Medulla oblongata (tissue), 1 donor: ENCODE results near the gene AFF2.
"Not testable (repeated sequence)": the region's sequence is repeated elsewhere in the genome, so short reads cannot be mapped to it uniquely, and the experiment has no call there.

ENCODE experiments used
- DNase-seq: peaks from one replicate; pipeline ENCODE4 v3.0.0-alpha.2; 2015; ENCODE audit errors: extremely low spot score

AFF2 gene

DNA sequence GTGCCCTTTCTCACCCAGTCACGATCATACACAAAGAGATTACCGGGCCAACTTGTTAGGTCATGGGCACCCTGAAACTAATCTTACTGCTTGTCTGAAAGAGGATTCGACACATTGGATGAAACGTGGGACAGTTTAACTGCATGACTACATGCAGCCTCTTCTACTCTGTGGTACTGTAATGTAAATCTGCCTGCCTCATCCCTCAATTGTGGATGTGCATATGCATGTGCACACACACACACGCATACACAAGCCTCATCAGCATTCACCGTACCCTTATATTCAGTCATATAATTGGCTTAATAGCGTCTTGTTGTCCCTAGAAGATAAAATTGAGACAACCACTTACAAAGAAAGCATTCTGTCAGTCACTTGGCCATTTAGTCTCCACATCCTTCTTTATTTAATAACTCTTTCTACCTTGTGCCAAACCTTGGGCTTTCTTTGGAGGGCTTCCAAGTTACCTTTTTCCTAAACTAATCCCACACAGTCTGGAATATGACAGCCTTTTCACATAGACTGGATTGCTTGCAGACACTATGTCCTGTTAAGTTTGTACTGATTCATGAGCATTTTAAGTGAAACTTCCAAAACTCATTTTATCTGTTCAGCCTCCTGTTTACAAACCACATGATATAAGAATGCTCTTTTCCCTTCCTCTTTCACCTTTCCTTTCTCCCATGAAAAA is 132.9 kb downstream of the AFF2 start:
- no peak for DNase-seq

DNA sequence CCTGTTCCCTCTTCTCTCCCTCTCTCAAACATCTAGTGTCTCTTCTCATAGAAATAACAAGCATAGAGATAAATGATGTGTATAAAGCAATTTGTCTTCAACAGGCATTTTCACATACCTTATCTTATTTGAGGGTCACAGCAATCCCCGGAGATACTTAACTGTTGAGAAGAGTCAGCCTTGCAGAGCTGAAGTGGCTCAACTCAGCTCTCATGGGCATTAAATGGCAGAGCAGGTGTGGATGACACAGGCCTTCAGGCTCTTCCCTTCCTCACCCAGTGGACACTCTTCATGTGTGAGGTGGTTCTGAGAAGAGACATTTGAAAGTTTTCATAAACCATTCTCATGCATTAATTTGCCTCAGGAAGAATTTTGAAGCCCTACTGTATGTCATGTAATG is 134.2 kb downstream of the AFF2 start:
- DNase-seq, result no peak

DNA sequence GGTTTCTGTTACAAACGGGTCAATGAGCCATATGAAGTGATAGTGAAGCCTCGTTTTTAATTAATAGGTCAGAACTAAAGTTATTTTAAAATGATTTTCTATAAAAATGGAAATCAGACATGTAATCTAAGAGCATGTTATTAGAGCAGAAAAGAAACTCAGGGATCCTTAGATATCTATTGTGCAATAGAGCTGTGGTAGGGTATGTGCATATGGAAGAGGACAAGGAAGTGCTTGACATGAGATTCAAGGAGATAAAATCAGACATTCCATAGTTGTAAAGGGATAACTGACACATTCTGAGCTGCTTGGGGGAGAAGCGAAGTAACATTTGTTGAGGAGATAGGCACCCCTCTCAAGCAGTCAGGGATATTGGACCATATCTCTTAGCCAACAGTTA is 143.0 kb downstream of the AFF2 start:
- DNase-seq, result no peak

DNA sequence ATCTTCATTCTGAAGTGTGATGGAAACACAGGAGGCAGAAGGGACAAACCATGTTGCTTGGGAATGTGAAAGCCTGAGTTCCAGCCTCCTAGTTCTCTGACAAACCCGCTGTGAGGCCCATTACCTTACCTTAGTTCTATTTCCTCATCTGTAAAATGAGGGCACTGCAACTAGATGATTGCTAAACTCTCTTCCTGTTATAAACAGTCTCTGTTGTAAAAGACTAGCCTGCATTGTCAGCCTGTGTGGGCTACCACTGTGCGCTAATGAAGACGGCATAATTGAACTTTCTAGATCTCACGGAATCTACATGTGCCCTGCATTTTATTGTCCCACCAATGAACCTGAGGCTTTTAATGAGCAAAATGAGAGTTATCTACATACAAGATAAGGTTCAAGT is 147.2 kb downstream of the AFF2 start:
- DNase-seq, result no peak

DNA sequence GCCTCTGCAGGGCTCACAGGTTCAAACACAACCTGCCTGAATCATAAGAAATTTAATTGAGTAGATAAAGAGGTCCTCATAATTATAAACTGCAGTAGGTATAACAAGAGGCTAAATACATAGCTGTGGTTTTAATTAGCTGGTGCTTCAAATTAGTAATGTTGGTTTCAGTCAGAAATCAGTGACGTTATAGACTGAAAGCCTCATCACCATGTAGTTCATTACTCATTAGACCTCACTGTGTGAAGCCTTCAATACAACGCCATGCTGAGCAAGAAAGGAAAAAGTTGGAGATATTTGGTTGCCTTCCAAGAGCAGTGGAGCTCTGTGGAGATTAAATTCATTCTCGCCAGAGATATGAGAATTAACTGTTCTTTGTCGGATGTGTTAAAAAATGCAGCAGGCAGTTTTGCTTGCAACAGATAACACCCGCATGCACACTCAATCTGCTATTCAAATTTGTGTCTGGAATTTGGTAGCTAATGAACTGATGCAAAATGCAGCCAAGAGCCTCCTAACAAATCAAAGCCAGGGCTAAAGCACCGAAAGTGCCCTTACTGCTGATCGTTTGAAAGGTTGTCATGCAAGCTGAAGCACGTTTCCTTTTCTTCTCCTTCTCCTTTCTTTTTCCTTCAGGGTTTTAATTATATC is 148.9 kb downstream of the AFF2 start:
- DNase-seq, result no peak

DNA sequence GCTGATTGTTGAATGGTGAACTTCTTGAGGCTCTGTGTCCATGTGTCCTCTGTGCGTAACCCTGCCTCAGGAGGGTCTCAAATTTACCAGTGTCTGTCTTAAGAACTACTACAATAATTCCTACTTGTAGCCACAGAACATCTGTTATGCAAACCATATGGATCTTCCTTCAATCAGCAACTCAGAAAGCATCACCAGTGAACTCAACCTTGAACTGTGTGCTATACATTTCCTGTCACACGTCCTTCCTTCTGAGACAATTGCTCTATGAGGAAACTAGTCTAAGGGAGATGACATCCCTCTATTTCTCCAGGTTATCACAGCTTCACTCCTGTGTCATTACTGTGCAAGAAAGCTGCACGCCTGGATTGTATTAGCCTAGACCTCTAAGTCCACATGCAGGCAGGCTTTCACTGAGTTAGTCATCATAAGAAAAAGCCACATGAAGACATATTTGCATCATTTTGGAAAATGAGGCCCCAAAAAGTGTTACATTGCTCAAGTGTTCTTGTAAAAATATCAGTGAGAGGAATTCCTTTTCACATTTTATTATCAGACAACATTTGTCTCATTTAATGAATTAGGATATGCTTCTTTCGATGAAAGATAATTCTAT is 157.8 kb downstream of the AFF2 start:
- DNase-seq, result no peak

DNA sequence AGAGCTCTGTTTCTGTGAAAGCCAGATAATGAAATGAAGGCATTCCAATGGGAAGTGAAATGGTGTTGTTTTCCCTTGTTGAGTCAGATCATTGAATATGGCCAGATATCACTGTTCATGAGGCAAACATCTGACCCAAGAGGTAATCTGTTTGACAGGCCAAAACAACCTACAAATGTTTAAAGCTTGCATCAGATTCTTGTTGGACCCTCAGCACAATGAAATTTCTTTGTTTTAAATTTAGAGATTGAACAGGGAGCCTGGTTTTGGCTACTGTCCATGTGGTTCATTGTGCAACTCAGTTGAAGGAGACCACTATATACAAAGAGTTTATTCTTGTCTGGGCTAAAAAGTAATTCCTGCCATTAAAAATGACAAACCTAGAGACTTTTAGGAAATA is 159.1 kb downstream of the AFF2 start:
- no peak for DNase-seq

DNA sequence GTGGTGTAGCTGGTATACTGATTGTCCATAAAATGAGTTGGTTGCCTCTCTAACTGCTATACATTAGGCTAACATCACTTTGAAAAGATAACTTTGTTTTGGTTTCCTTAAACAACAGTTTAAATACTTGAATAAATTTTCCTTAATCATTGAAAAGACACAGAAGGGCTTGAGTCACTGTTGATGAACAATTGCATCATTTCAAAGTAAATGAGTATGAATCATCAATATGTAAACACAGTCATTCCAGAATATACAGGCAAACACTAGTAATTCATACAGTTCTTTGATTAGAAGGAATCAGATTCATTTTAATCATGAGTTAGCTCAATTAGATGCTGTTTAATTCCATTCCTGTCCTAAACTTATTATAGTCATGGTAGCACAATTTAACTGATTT is 160.6 kb downstream of the AFF2 start:
- DNase-seq, result no peak

DNA sequence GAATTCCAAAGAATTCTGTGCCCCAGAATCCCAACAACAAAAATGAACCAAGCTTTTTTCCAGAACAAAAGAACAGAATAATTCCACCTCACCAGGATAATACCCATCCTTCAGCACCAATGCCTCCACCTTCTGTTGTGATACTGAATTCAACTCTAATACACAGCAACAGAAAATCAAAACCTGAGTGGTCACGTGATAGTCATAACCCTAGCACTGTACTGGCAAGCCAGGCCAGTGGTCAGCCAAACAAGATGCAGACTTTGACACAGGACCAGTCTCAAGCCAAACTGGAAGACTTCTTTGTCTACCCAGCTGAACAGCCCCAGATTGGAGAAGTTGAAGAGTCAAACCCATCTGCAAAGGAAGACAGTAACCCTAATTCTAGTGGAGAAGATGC is 161.6 kb downstream of the AFF2 start:
- no peak for DNase-seq

DNA sequence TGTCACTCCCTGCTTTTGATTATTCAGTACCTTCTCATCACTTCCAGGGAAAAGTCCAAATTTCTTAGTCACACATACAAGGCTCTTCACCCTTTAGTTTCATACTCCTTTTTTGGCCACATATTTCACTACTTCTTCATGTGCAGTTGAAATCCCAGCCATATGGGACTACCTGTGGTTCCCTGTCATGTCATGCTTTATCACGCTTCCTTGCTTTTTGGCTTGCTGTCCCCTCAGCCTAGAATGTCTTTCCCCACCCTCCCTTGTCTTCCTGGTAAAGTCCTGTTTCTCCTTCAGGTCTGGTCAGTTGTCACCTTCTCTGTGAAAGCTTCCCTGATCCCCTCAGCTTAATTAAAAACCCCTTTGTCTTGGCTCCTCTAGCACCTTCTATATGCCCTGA is 163.8 kb downstream of the AFF2 start:
- no peak for DNase-seq

DNA sequence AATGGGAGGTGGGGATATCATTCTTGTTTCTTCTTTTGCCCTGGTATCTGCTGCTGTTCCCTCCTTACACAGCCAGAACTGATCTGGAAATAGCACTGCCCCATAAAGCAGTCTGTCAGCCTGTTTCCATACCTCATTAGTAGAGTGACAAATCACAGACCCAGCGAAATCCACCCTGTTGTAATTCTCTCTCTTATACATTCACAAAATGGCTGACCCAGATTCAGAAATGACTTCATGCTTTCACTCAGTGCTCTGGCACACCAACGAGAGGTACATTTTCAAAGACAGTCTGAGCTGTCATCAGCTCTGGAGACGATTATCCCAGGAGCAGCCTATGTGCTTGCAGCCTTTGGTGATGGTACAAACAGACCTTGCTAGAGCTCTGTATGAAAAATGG is 164.6 kb downstream of the AFF2 start:
- no peak for DNase-seq

DNA sequence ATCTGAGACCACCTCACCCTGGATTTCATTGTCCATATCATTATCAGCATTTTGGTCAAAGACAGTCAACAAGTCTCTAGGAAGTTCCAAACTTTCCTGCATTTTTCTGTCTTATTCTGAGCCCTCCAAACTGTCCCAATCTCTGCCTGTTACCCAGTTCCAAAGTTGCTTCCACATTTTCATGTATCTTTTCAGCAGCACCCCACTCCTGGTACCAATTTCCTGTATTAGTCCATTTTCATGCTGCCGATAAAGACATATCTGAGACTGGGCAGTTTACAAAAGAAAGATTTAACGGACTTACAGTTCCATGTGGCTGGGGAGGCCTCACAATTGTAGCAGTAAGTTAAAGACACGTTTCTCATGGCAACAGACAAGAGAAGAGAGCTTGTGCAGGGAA is 168.8 kb downstream of the AFF2 start:
- not testable (repeated sequence) for DNase-seq

DNA sequence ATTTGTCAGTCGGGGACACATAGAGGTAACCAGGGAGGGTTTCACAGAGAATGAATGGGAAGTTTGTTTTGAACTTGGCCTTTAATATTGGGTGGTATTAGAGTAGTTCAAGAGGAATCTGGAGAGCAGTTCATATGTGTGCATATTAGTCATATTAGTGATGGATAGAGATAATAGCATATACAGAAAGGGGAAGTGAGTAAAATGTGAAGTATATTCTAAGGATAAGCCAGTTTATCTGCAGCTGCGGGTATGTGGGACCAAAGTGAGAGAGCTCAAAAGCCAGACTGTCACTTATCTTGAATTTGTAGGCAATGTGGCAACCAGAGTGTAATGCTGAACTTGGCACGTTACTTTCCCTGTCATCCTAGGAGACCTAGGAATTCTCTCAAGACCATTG is 169.9 kb downstream of the AFF2 start:
- DNase-seq, result no peak

DNA sequence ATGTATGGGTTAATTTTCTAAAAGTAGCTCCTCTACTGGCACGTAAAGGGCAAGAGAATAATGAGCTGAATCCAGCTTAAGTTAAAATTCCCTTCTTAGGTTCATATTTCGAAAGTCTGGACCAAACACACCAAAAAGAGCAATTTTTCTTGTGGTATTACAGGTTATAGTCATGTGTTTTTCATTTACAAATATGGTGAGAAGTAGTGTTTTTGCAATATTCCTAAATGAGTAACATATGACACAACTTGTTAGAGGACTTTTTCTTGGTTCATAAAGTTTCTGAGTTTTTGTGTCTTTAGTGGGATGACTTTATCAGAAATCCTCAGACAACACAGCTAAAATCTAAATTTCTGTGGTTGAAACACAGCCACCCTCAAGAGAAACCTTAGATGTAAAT is 172.1 kb downstream of the AFF2 start:
- no peak for DNase-seq

DNA sequence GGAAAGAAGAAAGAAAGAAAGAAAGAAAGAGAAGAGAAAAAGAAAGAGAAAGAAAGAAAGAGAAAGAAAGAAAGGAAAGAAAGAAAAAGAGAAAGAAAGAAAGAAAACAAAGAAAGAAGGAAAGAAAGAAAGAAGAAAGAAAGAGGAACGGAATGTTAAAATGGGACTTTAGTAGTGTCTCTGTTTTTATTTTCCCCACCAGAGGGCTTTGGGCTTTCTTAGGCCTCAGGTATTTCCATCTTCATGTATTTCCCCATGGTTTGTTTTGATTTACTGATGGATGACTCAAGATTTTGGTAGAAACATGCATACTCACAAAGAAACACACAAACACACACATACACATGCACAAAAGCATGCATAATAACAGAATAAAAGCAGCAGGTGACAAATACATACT is 181.2 kb downstream of the AFF2 start:
- DNase-seq, result no peak

DNA sequence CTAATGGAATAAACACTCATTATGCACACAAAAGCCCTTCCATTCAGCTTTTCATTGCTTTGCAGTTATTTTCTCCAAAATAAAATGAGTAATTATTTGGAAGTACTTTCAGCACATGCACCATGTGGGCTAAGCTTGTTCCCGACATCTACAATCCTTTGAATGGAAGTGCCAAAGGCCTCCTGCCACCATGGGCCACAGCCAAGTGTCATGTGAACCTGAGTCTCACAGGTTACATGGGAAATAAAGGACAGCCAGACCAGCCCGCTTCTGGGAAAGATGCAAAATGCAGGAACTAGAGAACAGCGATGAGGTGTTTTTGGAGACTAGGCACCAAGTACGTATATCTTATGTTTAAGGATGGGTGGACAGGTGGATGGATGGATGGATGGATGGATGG is 181.8 kb downstream of the AFF2 start:
- DNase-seq, result no peak

DNA sequence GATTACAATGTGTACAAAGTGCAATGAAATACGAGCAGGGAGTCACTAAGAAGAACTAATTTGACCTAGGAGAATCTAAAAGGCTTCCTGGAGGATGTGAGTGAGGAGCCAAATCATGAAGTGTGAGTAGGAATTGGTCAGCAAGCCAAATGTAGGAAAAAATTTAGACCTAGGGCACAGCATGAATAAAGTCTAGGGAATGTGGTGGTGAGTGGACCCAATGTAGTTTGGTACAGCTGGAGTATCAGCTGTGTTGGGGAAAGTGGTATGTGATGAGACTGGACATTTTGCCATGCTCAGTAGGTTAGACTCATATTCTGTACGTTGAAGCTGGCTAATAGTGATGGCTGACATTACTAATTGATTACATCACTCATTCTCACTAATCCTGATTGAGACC is 191.0 kb downstream of the AFF2 start:
- no peak for DNase-seq

DNA sequence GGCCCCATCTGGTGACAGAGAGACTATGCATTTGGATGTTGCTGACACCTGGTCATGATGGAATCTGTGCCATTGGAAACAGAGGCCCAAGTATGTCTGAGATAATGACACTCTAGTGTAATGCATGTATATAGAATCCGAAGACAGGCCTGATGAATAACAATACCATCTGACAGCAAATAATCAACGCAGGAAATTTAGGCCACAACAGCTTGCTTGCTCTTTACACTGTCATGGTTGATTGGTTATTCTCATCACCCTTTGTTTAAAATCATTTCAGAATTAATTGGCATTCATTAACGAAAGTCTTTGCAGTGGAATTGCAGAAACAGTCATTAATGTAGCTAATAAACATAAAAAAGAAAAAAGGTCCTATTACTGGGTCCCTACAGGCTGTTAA is 194.8 kb downstream of the AFF2 start:
- DNase-seq, result no peak

DNA sequence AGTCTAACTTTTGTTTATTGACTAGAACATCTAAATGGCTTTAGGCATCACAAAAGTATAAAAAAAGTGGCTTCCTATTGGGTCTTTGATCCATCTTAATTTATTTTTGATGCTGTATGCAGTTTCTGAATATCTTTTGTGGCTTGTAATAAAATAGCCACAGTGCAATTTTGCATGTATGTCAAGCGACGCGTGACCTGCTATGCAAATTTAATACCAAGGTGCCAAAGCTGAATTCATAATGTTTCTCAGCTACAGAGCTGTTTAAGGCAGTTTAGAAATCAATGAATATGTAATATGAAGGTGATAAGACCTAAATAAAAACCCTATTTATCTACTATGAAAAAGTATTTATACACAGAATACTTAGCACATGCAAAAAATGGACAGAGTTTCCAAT is 197.8 kb downstream of the AFF2 start:
- DNase-seq, result no peak

DNA sequence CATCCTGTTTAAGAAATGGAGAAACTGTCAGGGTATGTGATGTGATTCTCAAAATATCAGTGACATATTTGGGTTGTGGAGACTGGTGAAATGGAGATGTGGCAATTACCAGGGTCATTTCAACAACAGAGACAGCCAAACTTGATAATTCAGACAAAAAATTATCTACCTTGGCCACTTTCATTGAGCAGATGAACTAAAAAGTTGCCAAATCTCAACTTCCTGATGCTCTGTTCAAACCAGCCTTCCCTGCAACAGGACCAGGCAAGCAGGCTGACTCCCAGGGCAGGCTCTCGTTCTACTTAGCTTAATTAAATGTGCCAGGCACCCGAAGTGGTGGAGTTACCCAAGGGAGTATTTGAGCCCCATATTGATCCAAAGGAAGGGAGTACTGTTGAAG is 199.6 kb downstream of the AFF2 start:
- no peak for DNase-seq

DNA sequence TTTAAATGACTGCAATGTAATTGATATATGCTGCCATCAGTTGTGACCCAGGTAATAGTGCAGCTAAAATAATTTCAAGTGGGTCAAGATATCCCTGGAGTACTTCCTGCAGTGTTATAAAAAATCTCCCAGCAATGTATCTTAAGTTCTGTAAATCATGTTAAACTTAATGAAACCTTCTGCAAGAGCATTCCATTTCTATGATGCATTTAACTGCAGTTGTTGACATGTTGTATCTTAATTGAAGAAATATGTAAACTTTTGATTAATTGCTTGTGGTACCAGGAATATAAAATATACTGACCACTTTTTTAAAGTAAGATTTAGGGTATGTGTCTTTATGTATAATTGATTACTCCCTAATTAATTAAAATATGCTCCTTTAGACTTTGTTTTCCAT is 213.6 kb downstream of the AFF2 start:
- DNase-seq, result no peak

DNA sequence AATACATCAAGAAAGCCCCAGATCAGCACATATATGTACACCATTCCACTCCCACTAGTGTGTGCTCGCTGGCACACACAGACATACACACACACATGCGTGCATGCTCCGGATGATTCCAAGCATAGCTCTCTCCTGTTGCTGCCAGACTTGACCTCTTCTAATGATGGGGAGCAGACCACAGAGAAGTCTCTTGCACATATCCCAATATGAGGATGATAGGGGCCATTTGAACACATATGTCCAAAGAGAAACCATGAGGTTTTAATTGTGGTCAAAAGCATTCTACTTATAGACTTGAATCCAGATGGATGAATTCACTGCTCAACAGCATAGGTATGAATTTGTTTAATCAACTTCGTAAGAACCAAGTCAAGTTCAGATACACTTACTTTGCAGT is 214.9 kb downstream of the AFF2 start:
- DNase-seq, result no peak

DNA sequence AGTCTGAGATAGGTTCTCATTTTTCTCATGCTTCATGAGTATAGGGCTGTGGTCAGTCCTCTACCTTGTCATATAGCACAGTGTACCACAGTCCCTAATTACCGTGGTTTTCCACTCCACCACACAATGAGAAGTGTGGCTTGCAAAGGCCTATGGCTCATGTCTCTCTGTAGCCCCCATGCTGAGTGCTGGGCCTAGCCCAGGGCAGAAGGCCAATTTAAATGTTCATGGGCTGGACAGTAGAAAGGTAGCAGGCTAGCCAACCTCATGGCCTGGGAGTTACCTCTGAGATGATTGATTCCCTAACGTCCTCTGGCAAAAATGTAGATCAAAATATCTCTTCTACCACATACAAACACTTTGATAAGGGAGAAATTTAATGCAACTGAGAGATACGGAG is 222.5 kb downstream of the AFF2 start:
- DNase-seq, result no peak

DNA sequence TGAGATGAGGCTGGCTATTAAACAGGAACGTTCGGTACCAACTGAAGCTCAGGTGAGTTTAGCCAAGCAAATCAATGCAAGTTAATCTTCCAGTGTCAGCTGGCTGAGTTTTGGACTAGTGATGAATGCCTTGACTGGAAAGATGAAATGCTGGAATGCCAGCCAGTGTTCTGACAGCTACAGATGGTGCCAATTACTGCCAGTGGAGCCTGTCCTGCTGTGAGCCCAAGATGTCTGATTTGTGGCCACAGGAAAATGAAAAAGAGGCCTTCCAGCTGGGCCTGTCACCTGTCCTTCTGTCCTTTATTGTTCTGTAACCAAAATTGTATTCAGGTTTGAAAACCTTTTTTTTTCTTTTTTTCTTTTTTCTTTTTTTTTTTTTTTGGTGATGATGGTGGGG is 223.1 kb downstream of the AFF2 start:
- no peak for DNase-seq
